ENCODE measurements around the gene STARD8.
"Not testable (repeated sequence)": the region's sequence is repeated elsewhere in the genome, so short reads cannot be mapped to it uniquely, and the experiment has no call there.

STARD8 gene

GRCh38 chrX:68647156-68647957, at the start of gene STARD8:
Gene STARD8 (plus strand): TSS chrX:68647666. CDS start chrX:68647883, 217 bp downstream.
- peak; percentile 7 for DNase-seq

GRCh38 chrX:68598841-68599240, 48.6 kb upstream of the STARD8 start:
- DNase-seq = no peak

DNA sequence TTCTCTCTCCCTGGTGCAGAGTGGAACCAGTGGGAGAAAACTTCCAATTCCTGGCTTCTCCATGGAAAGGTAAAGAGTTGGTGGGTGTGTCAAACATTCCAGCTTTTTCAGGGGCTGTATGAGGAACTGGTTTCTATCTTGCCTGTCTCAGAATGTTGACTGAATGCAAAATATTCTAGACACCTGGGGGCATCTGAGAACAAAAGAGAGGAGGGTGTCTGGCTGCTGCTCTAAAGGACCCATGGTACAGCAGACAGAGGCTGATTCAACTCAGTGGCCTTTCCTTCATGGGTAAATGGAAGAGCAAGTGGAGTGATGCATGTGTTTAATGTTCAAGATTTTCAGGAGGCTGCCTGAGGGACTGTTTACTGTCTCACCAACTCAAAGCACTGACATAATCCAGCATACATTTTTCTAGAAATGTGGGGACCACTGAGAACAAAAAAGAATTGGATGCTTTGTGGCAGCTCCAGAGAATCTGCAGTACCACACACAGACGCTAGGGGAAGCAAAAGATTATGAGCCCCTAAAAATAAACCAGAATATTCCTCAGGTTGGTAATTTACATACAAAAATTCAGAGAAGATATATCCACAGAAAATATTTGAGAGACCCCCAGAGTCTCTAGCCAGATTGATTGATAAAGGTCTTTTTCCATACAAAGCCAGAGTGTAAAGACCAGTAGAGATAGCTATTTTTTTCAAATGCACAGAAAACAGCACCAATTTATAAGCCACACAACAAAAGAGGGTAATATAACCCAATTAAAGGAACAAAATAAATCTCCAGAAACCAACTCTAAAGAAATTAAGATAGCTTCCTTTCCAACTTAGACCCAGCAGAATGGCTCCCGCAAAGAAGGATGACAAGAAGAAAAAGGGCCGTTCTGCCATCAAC, 48.0 kb upstream of the STARD8 start:
- DNase-seq = no peak

DNA sequence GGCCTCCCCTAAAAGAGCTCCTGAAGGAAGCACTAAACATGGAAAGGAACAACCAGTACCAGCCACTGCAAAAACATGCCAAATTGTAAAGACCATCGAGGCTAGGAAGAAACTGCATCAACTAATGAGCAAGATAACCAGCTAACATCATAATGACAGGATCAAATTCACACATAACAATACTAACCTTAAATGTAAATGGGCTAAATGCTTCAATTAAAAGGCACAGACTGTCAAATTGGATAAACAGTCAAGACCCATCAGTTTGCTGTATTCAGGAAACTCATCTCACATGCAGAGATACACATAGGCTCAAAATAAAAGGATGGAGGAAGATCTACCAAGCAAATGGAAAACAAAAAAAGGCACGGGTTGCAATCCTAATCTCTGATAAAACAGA, 43.2 kb upstream of the STARD8 start:
- DNase-seq = not testable (repeated sequence)

DNA sequence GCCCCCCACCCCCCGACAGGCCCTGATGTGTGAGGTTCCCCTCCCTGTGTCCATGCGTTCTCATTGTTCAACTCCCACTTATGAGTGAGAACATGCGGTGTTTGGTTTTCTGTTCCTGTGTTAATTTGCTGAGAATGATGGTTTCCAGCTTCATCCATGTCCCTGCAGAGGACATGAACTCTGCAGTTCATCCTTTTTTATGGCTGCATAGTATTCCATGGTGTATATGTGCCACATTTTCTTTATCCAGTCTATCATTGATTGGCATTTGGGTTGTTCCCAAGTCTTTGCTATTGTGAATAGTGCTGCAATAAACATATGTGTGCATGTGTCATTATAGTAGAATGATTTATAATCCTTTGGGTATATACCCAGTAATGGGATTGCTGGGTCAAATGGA, 32.7 kb upstream of the STARD8 start:
- DNase-seq = not testable (repeated sequence)

DNA sequence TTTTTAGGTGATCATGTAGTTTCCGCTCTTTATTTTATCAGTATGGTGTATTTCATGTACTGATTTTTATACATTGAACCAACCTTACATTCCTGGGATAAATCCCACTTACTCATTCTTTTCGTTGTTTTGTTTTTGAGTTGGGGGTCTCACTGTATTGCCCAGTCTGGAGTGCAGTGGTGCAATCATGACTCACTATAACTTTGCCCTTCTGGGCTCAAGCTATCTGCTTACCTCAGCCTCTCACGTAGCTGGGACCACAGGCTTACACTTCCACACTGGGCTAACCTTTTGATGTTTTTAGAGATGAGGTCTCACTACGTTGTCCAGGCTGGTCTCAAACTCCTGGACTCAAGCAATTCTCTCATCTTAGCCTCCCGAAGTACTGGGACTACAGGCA, 19.5 kb upstream of the STARD8 start:
- no peak for DNase-seq

- DNase-seq = not testable (repeated sequence)
Measured at GRCh38 chrX:68629936-68630335, 17.5 kb upstream of the STARD8 start.

GRCh38 chrX:68631336-68631735, 16.1 kb upstream of the STARD8 start:
- no peak for DNase-seq

DNA sequence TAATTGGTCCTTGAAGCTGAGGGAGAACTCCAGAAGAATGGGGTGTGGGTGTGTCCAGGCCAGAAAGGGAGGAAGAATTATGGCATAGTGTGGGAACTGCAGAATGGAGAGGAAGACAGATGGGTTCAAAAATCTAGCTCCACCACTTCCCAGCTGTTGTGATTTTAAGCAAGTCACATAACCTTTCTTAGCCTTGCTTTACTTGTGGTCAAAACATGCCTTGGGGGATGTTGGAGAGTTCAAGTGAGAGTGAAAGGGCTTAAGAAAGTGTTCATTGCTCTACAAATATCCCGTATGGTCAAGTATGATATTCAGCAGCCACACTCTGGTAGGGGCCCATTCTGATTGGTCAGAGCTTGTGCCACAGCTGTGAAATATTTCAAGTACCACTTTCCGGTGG, 15.0 kb upstream of the STARD8 start:
- no peak for DNase-seq

- no peak for DNase-seq
Measured at GRCh38 chrX:68633981-68634380, 13.5 kb upstream of the STARD8 start.

- no peak for DNase-seq
Measured at GRCh38 chrX:68634649-68635227, 12.7 kb upstream of the STARD8 start.

- DNase-seq = no peak
Measured at GRCh38 chrX:68640661-68641060, 6.8 kb upstream of the STARD8 start.

GRCh38 chrX:68644861-68645260, 2.6 kb upstream of the STARD8 start:
- no peak for DNase-seq

DNA sequence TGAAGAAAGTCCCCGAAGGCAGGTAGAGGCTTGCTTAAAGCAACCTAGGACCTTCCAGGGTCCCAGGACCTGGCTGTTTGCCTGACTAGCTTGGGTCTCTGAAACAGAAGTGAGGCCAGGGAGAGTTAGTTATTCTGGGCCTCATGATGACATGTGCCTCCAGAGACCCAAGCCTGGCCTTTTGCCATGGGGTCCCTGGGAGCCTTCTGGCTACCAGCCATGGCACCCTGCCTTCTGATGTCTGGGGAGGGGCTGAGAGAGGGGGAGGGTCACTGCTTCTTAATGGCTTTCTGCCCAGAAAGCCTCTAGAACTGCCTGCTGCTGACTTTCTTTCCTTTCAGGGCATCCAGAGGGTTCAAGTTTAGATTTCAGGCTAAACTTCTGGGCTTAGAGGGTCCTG, 1.0 kb upstream of the STARD8 start:
- no peak for DNase-seq

DNA sequence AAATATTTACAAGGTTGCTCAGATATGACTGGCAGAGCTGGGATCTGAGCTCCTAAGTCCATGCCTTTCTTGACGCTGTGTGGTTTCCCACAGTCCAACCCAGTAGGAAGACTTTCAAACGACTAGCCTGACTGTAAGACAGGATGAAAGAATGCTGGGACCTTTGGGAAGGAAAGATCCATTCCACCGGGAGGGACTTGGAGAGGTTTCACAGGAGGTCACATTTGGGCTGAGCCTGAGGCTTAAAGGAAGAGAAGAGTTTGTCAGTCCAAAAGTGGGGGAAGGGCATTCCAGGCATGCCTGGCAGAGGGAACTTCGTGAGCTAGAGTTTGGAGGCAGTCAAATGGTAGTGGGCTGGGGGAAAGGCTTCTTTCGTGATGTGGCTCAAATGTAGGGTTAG, 1.5 kb downstream of the STARD8 start:
- DNase-seq = no peak

DNA sequence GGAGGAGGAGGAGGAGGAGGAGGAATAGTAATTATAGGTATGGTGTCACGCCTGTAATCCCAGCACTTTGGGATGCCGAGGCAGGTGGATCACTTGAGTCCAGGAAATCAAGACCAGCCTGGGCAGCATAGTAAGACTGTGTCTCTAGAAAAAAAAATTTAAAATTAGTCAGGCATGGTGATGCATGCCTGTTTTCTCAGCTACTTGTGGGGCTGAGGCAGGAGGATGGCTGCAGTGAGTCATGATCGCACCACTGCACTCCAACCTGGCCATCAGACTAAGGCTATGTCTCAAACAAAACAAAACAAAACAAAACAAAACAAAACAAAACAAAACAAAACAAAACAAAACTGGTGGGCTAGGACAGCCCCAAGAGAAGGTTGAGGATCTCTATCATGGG, 3.0 kb downstream of the STARD8 start:
- no peak for DNase-seq

- no peak for DNase-seq
Measured at GRCh38 chrX:68651110-68651509, 3.6 kb downstream of the STARD8 start.

- no peak for DNase-seq
Measured at GRCh38 chrX:68652326-68653170, 5.1 kb downstream of the STARD8 start.

- DNase-seq = no peak
Measured at GRCh38 chrX:68654693-68655092, 7.2 kb downstream of the STARD8 start.

GRCh38 chrX:68656473-68656872, 9.0 kb downstream of the STARD8 start:
- DNase-seq = not testable (repeated sequence)

DNA sequence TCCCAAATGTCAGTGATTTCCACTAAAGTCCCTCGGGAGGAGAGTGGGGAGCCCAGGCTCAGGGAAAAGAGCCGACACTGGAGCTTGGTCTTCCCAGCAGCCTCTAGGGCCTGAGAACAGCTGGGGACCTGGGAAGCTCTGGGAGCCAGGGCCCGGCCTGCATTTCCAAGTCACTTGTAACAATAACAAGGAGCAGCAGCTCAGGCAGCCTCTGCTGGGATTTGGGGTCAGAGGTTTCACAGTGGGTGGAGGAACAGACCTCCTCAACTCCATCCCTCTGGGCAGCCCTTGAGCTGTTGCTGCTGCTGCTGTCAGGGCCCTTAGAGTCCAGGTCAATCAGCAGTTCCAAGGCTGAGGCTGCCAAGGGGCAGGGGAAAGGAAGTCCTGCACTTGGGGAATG, 11.1 kb downstream of the STARD8 start:
- DNase-seq = no peak

DNA sequence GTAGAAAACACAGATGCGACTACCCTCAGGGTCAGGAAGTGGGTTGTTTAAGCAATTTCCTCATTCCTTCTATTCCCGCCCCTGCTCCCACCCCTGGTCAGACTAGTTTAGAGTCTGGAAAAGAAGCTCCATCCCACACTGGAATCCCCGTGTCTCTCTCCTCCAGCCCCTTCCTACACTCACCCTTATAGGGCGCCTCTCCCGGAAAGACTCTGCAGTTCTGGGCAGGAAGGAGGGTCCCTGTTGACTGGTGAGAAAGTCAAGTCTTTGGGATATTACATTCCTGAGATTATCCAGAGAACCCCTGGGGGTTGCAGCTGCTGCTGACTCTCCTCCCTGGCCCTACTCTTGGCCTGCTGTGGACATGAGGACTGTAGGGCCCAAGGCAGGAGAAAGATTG, 11.9 kb downstream of the STARD8 start:
- no peak for DNase-seq

GRCh38 chrX:68659786-68660185, 12.3 kb downstream of the STARD8 start:
- no peak for DNase-seq

All from NCI-H510A treated with DMSO at 0.1 percent for 48 hours (cell line).